ENCODE results near the gene PPP2R2C. TPM values are rescaled to one million over a fixed set of nuclear protein-coding genes. Genes with fewer than 3 reads are reported as not detected.

The PPP2R2C gene
- total RNA-seq, 6 experiments from 2014 or later = 0.14 to 0.25 (median 0.23) TPM; not detected in 2

DNA sequence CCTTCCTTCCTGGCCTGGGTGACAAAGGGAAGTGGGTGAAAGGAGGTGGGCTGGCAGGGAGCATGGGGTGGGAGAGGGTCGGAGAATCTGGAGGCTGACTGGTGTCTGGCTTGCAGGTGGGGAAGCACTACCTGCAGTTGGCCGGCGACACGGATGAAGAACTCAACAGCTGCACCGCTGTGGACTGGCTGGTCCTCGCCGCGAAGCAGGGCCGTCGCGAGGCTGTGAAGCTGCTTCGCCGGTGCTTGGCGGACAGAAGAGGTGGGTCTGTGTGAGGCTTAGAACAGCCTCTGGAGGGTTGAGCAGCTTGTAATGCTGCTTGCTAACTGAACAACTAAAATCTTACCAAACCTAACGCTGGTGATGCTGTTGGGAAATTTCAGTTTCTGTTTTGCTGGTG, 183.5 kb downstream of the PPP2R2C start:
- H3K4me1 Mint-ChIP-seq (ENCODE audit: low read depth) = no peaks in the 10 kb centered on the region
- DNase-seq = no peak
- no peak overlapping the region for H3K4me3 Mint-ChIP-seq
- TF ChIP-seq CTCF (IDR thresholded peaks at IDR 0.05) = no peak
- peaks cover under 1% of the 10 kb centered on the region for H3K27me3 Mint-ChIP-seq (ENCODE audit: insufficient read depth)
- no peaks in the 10 kb centered on the region for H3K9me3 Mint-ChIP-seq
- H3K36me3 Mint-ChIP-seq (ENCODE audit: low read depth) = peaks cover 8% of the 10 kb centered on the region; the same call in 1 of the 2 replicates
- H3K27ac Mint-ChIP-seq = no peak overlapping the region

DNA sequence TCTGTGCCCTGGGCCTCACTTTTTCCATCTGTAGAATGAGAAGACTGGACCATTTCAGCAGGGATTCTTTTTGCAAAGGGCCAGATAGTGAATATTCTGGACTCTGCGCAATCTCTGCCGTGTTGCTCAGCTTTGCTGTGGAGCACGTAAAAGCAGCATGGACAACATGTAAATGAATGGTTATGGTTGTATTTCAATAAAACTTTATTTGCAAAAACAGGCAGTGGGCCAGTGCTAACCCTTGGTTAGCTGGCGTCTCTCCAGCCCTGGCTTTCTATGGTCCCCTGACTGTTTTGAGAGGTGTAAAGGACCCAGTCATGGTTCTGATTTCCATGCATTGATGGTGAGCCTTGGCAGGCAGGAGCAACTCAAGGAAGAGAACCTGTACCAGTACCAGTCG, 184.1 kb downstream of the PPP2R2C start:
- no peak for DNase-seq
- TF ChIP-seq CTCF (IDR thresholded peaks at IDR 0.05) = no peak
- H3K27ac Mint-ChIP-seq = no peak overlapping the region
- H3K4me3 Mint-ChIP-seq = no peak overlapping the region
- H3K27me3 Mint-ChIP-seq (ENCODE audit: insufficient read depth) = no peaks in the 10 kb centered on the region; the same call in 1 of the 2 replicates
- no peaks in the 10 kb centered on the region for H3K9me3 Mint-ChIP-seq
- H3K36me3 Mint-ChIP-seq (ENCODE audit: low read depth) = peaks cover 6% of the 10 kb centered on the region; the same call in 1 of the 2 replicates
- H3K4me1 Mint-ChIP-seq (ENCODE audit: low read depth) = no peaks in the 10 kb centered on the region

- Mint-ChIP-seq H3K27ac (no peak overlapping the region), H3K27me3 (ENCODE audit: insufficient read depth) (no peaks in the 10 kb centered on the region; the same call in 1 of the 2 replicates), H3K4me3 (no peak overlapping the region), H3K4me1 (ENCODE audit: low read depth) (peaks cover 5% of the 10 kb centered on the region; the same call in 1 of the 2 replicates), H3K9me3 (no peaks in the 10 kb centered on the region), H3K36me3 (ENCODE audit: low read depth) (0 out of 2 replicates have a peak, but pooled peaks cover 3% of the 10 kb centered on the region)
- DNase-seq = no peak
- no peak for TF ChIP-seq CTCF (IDR thresholded peaks at IDR 0.05)
Measured at GRCh38 chr4:6287017-6287788, 185.2 kb downstream of the PPP2R2C start.

- Mint-ChIP-seq H3K36me3 (ENCODE audit: low read depth) (no peaks in the 10 kb centered on the region), H3K27ac (no peak overlapping the region), H3K9me3 (no peaks in the 10 kb centered on the region), H3K27me3 (ENCODE audit: insufficient read depth) (no peaks in the 10 kb centered on the region), H3K4me1 (ENCODE audit: low read depth) (peaks cover 9% of the 10 kb centered on the region; the same call in 1 of the 2 replicates), H3K4me3 (no peak overlapping the region)
- TF ChIP-seq CTCF (IDR thresholded peaks at IDR 0.05) = no peak
- no peak for DNase-seq
Measured at GRCh38 chr4:6283282-6283681, 189.1 kb downstream of the PPP2R2C start.

GRCh38 chr4:6282314-6282771, 190.1 kb downstream of the PPP2R2C start:
- TF ChIP-seq CTCF (IDR thresholded peaks at IDR 0.05) = no peak
- no peaks in the 10 kb centered on the region for H3K36me3 Mint-ChIP-seq (ENCODE audit: low read depth)

More at GRCh38 chr4:6282314-6282771, 190.1 kb downstream of the PPP2R2C start:
- Mint-ChIP-seq H3K4me3 (no peak overlapping the region), H3K27ac (no peak overlapping the region), H3K4me1 (ENCODE audit: low read depth) (peaks cover 9% of the 10 kb centered on the region; the same call in 1 of the 2 replicates), H3K27me3 (ENCODE audit: insufficient read depth) (no peaks in the 10 kb centered on the region), H3K9me3 (no peaks in the 10 kb centered on the region)
- DNase-seq = no peak

All from HFFc6 (cell line).